Adrenal gland (tissue), 12 donors: ENCODE measurements around the gene GRIA3. TPM values are rescaled to one million over a fixed set of nuclear protein-coding genes. Genes with fewer than 3 reads are reported as not detected.
"Not testable (repeated sequence)": the region's sequence is repeated elsewhere in the genome, so short reads cannot be mapped to it uniquely, and the experiment has no call there.

ENCODE experiments used
- DNase-seq, 7 donors: peaks; one replicate each; pipeline ENCODE4 v3.0.0-alpha.2; 2019 to 2020
- H3K27ac ChIP-seq, 5 donors: fragments of 200-600 bp; sonication (generic) in 4 of 5; 1 replicate in 3 of 5; 2 replicates in 2 of 5; pipeline versions ENCODE4 v1.5.1 to v1.8.0; 2016 to 2020; ENCODE audit warnings: mild to moderate bottlenecking in 1 of 5
- H3K27me3 ChIP-seq: fragments of 200-600 bp; 2 replicates; pipeline ENCODE4 v1.8.0; 2021
- H3K36me3 ChIP-seq, 2 donors: fragments of 200-600 bp; replicated peaks in 1 of 2; 1 replicate in 1 of 2; 2 replicates in 1 of 2; pipeline versions ENCODE4 v1.5.1 to v1.8.0; 2018 to 2022
- H3K4me1 ChIP-seq, 2 donors: fragments of 200-600 bp; replicated peaks in 1 of 2; 1 replicate in 1 of 2; 2 replicates in 1 of 2; pipeline versions ENCODE4 v1.5.1 to v1.8.0; 2018 to 2021
- H3K4me3 ChIP-seq, 4 donors: fragments of 200-600 bp; sonication (generic) in 3 of 4; one replicate each; pipeline ENCODE4 v1.5.1; 2016 to 2018
- H3K9me3 ChIP-seq, 3 donors: fragments of 200-600 bp; sonication (generic) in 1 of 3; replicated peaks in 1 of 3; 1 replicate in 2 of 3; 2 replicates in 1 of 3; pipeline versions ENCODE4 v1.5.1 to v1.8.0; 2016 to 2021
- CTCF ChIP-seq, 6 experiments: fragments of 450-650 bp in 4 of 6; fragments of 200-600 bp in 2 of 6; sonication (generic) in 1 of 6; IDR thresholded peaks; 1 replicate in 5 of 6; 2 replicates in 1 of 6; pipeline versions ENCODE4 v1.5.1 to v1.8.0; 2016 to 2021; ENCODE audit warnings: antibody characterized with exemption in 6 of 6, mild to moderate bottlenecking in 2 of 6, moderate library complexity in 1 of 6
- POLR2A ChIP-seq, 2 donors: fragments of 450-650 bp; IDR thresholded peaks; one replicate each; pipeline ENCODE4 v1.6.1; 2017; ENCODE audit warnings: antibody characterized with exemption in 2 of 2, mild to moderate bottlenecking in 2 of 2, moderate library complexity in 1 of 2
- whole genome bisulfite sequencing, 4 donors: extraction: QIAGEN DNeasy Blood & Tissue Kit in 2 of 4; methylation state at CpG; one replicate each; pipeline versions ENCODE4 v1.1.5 to v1.1.7; 2013 to 2017; 5-methylcytosine and 5-hydroxymethylcytosine counted together
- intact Hi-C, 2 donors: fragments of 100-400 bp; cut with DNase I; formaldehyde crosslinking; loops; one replicate each; pipeline versions ENCODE4 v1.14.1 to v1.15.0; 2022 to 2023
- polyA plus RNA-seq, 3 donors: library from polyadenylated mRNA; stranded (reverse); fragments of 200-250 nt in 2 of 3; fragments of 350-450 nt in 1 of 3; fragmentation: Illumina TruSeq in 1 of 3; extraction: RNeasy Lipid Tissue Mini Kit (QIAGEN cat#74804) in 1 of 3; gene quantifications; one replicate each; pipeline ENCODE4 v1.2.3, GENCODE V29; 2013 to 2014
- total RNA-seq, 9 donors: library from RNA; depleted of rRNA in 4 of 9; stranded (reverse); fragments of >200 nt in 4 of 9; fragments of 120-200 nt in 1 of 9; fragmentation: NEBNext Ultra II Directional in 1 of 9; extraction: Animal tissue kit (Norgen Biotek cat#: 25700) in 1 of 9; gene quantifications; one replicate each; pipeline versions ENCODE4 v1.1.0 to v1.2.4, GENCODE V29; 2013 to 2023
- donor health status: healthy with polysubstance abuse.
- donor health status: Bipolar disorder and iron deficiency.
- donor health status: DM: yes; HTN: yes; CAD: no.
- donor health status: DM: no; HTN: no; CAD: no.
- donor health status: DM: no; HTN: no; CAD: no.
- donor health status: DM: yes; HTN: yes; CAD: no.

GRIA3 gene
- total and polyA plus RNA-seq, 12 donors, result 9.1 to 51.9 (median 21.1) TPM

GRCh38 chrX:123425904-123426303 lies 241.8 kb downstream of the GRIA3 start:
- TF ChIP-seq CTCF (IDR thresholded peaks at IDR 0.05) (no peak), POLR2A (IDR thresholded peaks at IDR 0.05) (no peak)
- intact Hi-C loops, result no loop called here
- Histone ChIP-seq H3K27ac (no peak overlapping the region), H3K4me1 (peaks cover 0 to 11% of the 10 kb centered on the region in 2 donors), H3K9me3 (no peaks in the 10 kb centered on the region), H3K27me3 (no peaks in the 10 kb centered on the region), H3K4me3 (no peak overlapping the region), H3K36me3 (no peaks in the 10 kb centered on the region)
- 29 to 50% (median 44%) methylated on average over 3 of the region's 3 CpGs for WGBS, 4 donors
- peak in 3 of 7 donors; percentile 19 to 47 (median 20) for DNase-seq

- 86 to 98% (median 93%) methylated on average over 4 of the region's 4 CpGs for WGBS, 4 donors
- H3K36me3 ChIP-seq, result no peaks in the 10 kb centered on the region
- no peaks in the 10 kb centered on the region for H3K4me1 ChIP-seq
- no peaks in the 10 kb centered on the region for H3K9me3 ChIP-seq
- no peak for DNase-seq
- H3K4me3 ChIP-seq, result no peak overlapping the region
- intact Hi-C loops, result no loop called here
- no peaks in the 10 kb centered on the region for H3K27me3 ChIP-seq
- H3K27ac ChIP-seq, result no peak overlapping the region
- TF ChIP-seq POLR2A (IDR thresholded peaks at IDR 0.05) (no peak), CTCF (IDR thresholded peaks at IDR 0.05) (no peak)
Measured at GRCh38 chrX:123432361-123433150, 248.5 kb downstream of the GRIA3 start.

GRCh38 chrX:123436512-123437136 lies 252.5 kb downstream of the GRIA3 start:
- Histone ChIP-seq H3K4me3 (no peak overlapping the region), H3K27me3 (no peaks in the 10 kb centered on the region), H3K4me1 (no peaks in the 10 kb centered on the region), H3K9me3 (no peaks in the 10 kb centered on the region), H3K36me3 (no peaks in the 10 kb centered on the region), H3K27ac (no peak overlapping the region)
- WGBS, 4 donors, result 71 to 90% (median 81%) methylated on average over 5 of the region's 5 CpGs
- TF ChIP-seq POLR2A (IDR thresholded peaks at IDR 0.05) (no peak), CTCF (IDR thresholded peaks at IDR 0.05) (no peak)
- DNase-seq, result no peak
- intact Hi-C loops, result no loop called here

GRCh38 chrX:123439926-123440325 lies 255.8 kb downstream of the GRIA3 start:
- intact Hi-C loops, H3K36me3 ChIP-seq, H3K4me1 ChIP-seq, H3K4me3 ChIP-seq, H3K27ac ChIP-seq, H3K27me3 ChIP-seq, DNase-seq, H3K9me3 ChIP-seq: not testable (repeated sequence)
- 68 to 93% (median 81%) methylated on average over 3 of the region's 3 CpGs for WGBS, 4 donors
